Measurements from ENCODE around the gene USP44. TPM values are rescaled to one million over a fixed set of nuclear protein-coding genes. Genes with fewer than 3 reads are reported as not detected.

The USP44 gene
- total and polyA plus RNA-seq, 2 of the 4 experiments (the other 2 are of a cell fraction), result 13.0 to 33.5 TPM

DNA sequence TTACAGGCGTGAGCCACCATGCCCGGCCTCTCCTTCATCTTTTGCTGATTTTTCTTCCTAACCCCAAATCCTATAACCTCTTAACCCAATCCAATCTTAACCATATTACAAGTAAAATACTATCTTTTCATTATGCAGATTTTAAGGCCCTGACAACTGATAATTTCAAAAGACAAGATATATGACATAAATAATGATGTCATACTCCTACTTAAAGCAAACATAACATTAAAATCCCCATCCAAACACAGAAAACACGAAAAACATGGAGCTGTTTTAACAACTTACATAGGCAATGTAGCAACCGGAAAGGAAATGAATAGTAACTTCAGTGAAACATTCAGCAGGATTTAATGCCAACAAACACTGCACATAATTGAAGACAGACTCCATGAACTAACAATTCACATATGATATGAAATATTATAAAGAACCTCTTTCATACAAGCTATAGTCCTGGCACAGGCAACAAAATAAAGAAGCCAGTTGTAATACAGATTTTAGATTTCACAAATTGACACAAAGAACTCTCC is 21.5 kb downstream of the USP44 start:
- Histone ChIP-seq H2BK20ac (ENCODE audit: low read depth, low read length) (no peak overlapping the region), H3K18ac (ENCODE audit: low read depth, low read length) (no peak overlapping the region), H2BK120ac (ENCODE audit: low read depth, low read length) (no peak overlapping the region), H2AK5ac (ENCODE audit: low read depth, low read length) (no peak overlapping the region), H3K4ac (ENCODE audit: low read depth, low read length) (no peak overlapping the region), H4K8ac (ENCODE audit: low read depth in 2 of 2, low read length in 2 of 2) (no peak overlapping the region), H4K91ac (ENCODE audit: insufficient read depth, low read depth, low read length) (no peak overlapping the region), H3K56ac (ENCODE audit: extremely low read depth, insufficient read depth, low read length) (no peak overlapping the region), H2AFZ (replicated peaks; ENCODE audit: low read length, poor library complexity) (no peak overlapping the region), H3K79me1 (ENCODE audit: low read depth in 1 of 2, low read length in 2 of 2) (peaks cover 7 to 35% of the 10 kb centered on the region in 2 experiments; a peak in 3 of 4 replicates), H3K27ac (ENCODE audit: insufficient read depth, low read length) (no peak overlapping the region), H2BK15ac (ENCODE audit: low read depth, low read length) (no peak overlapping the region), H3K36me3 (ENCODE audit: control insufficient read depth, insufficient read depth, low read length) (peaks cover 20% of the 10 kb centered on the region), H3K9me1 (ENCODE audit: insufficient read depth, low read length) (peaks cover 3% of the 10 kb centered on the region; the same call in 1 of the 2 replicates), H4K5ac (ENCODE audit: low read depth, low read length) (no peak overlapping the region), H3K9me3 (ENCODE audit: control insufficient read depth, insufficient read depth, low read length) (no peaks in the 10 kb centered on the region), H3K4me3 (ENCODE audit: insufficient read depth, low read depth, low read length) (no peak overlapping the region), H3K9ac (ENCODE audit: low read depth, low read length) (no peak overlapping the region), H3K27me3 (ENCODE audit: control insufficient read depth, insufficient read depth, low read length) (no peaks in the 10 kb centered on the region), H3K4me2 (ENCODE audit: low read depth, low read length) (no peak overlapping the region), H3K4me1 (ENCODE audit: control insufficient read depth, insufficient read depth, low read length) (peaks cover 10% of the 10 kb centered on the region), H3K23ac (ENCODE audit: low read depth, low read length) (no peak overlapping the region), H3K14ac (replicated peaks; ENCODE audit: low read depth, low read length) (no peak overlapping the region), H2BK5ac (ENCODE audit: low read depth, low read length, poor library complexity, severe bottlenecking) (no peak overlapping the region), H2AK9ac (replicated peaks; ENCODE audit: low read depth, low read length, poor library complexity) (no peak overlapping the region), H4K20me1 (ENCODE audit: insufficient read depth, low read length) (peaks cover 5% of the 10 kb centered on the region; the same call in 1 of the 2 replicates)
- DNase-seq, result no peak
- WGBS, 2 experiments (ENCODE audit: extremely low coverage in 2 of 2, insufficient read length in 1 of 2), result 92% methylated on average over 2 of the region's 4 CpGs; no CpG with 5 or more reads in 1 of the 2 experiments
- ChIA-PET POLR2A (ENCODE audit: unreplicated experiment) (no interaction called here), CTCF (interaction anchor here (1.0 kb wide), 1 partner anchor 45 kb away, joined by 3 read pairs; no protein-coding TSS in a partner anchor)
- no TSS peak for BruUV-seq (replicated peaks)
- intact Hi-C loops (cut with micrococcal nuclease), result loop anchor here (5.0 kb wide), 1 partner anchor 362 kb away; no protein-coding TSS in a partner anchor
- ATAC-seq (ENCODE audit: low read depth), result no peak
- in situ Hi-C loops (cut with MboI; ENCODE audit: low sequenced_read_pairs), result no loop called here
- dilution Hi-C loops (cut with HindIII; ENCODE audit: low sequenced_read_pairs, unreplicated experiment), result no loop called here
- TF ChIP-seq MAZ (IDR thresholded peaks at IDR 0.05; ENCODE audit: borderline replicate concordance, low read depth, low read length), result no peak
- TF ChIP-seq NFE2L2 (IDR thresholded peaks at IDR 0.05; ENCODE audit: low read depth, low read length), result no peak
- TF ChIP-seq RCOR1 (IDR thresholded peaks at IDR 0.05; ENCODE audit: insufficient replicate concordance, low read length), result no peak
- no peak for TF ChIP-seq CHD1 (IDR thresholded peaks at IDR 0.05; ENCODE audit: low read depth, low read length)
- TF ChIP-seq, protein P1, sequence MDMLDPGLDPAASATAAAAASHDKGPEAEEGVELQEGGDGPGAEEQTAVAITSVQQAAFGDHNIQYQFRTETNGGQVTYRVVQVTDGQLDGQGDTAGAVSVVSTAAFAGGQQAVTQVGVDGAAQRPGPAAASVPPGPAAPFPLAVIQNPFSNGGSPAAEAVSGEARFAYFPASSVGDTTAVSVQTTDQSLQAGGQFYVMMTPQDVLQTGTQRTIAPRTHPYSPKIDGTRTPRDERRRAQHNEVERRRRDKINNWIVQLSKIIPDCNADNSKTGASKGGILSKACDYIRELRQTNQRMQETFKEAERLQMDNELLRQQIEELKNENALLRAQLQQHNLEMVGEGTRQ (IDR thresholded peaks at IDR 0.05; ENCODE audit: low read depth, low read length), result no peak
- TF ChIP-seq, protein P2, sequence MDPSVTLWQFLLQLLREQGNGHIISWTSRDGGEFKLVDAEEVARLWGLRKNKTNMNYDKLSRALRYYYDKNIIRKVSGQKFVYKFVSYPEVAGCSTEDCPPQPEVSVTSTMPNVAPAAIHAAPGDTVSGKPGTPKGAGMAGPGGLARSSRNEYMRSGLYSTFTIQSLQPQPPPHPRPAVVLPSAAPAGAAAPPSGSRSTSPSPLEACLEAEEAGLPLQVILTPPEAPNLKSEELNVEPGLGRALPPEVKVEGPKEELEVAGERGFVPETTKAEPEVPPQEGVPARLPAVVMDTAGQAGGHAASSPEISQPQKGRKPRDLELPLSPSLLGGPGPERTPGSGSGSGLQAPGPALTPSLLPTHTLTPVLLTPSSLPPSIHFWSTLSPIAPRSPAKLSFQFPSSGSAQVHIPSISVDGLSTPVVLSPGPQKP (IDR thresholded peaks at IDR 0.05; ENCODE audit: borderline replicate concordance, low read depth, low read length), result no peak
- TF ChIP-seq RAD21 (IDR thresholded peaks at IDR 0.05; ENCODE audit: low read length), result no peak
- TF ChIP-seq CEBPB (IDR thresholded peaks at IDR 0.05; ENCODE audit: low read depth, low read length), result no peak
- no peak for TF ChIP-seq SMC3 (IDR thresholded peaks at IDR 0.05; ENCODE audit: low read depth, low read length)
- TF ChIP-seq MAFK (IDR thresholded peaks at IDR 0.05; ENCODE audit: low read depth, low read length), result no peak
- TF ChIP-seq, protein P3, sequence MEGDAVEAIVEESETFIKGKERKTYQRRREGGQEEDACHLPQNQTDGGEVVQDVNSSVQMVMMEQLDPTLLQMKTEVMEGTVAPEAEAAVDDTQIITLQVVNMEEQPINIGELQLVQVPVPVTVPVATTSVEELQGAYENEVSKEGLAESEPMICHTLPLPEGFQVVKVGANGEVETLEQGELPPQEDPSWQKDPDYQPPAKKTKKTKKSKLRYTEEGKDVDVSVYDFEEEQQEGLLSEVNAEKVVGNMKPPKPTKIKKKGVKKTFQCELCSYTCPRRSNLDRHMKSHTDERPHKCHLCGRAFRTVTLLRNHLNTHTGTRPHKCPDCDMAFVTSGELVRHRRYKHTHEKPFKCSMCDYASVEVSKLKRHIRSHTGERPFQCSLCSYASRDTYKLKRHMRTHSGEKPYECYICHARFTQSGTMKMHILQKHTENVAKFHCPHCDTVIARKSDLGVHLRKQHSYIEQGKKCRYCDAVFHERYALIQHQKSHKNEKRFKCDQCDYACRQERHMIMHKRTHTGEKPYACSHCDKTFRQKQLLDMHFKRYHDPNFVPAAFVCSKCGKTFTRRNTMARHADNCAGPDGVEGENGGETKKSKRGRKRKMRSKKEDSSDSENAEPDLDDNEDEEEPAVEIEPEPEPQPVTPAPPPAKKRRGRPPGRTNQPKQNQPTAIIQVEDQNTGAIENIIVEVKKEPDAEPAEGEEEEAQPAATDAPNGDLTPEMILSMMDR (conservative IDR thresholded peaks at IDR 0.05; ENCODE audit: low read depth, low read length), result no peak
- no peak for TF ChIP-seq RFX5 (IDR thresholded peaks at IDR 0.05; ENCODE audit: low read depth, low read length)

Measured in IMR-90 (cell line).